GM12872 (cell line): ENCODE data around the gene THAP7.

Source experiments
- TF ChIP-seq, protein P1 (sequence below): IDR thresholded peaks from 3 replicates; pipeline ENCODE4 v1.5.1; 2011; ENCODE audit warnings: low read depth, mild to moderate bottlenecking, low read length, moderate library complexity; ENCODE audit not compliant: insufficient read depth

The THAP7 gene, protein sequence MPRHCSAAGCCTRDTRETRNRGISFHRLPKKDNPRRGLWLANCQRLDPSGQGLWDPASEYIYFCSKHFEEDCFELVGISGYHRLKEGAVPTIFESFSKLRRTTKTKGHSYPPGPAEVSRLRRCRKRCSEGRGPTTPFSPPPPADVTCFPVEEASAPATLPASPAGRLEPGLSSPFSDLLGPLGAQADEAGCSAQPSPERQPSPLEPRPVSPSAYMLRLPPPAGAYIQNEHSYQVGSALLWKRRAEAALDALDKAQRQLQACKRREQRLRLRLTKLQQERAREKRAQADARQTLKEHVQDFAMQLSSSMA

DNA sequence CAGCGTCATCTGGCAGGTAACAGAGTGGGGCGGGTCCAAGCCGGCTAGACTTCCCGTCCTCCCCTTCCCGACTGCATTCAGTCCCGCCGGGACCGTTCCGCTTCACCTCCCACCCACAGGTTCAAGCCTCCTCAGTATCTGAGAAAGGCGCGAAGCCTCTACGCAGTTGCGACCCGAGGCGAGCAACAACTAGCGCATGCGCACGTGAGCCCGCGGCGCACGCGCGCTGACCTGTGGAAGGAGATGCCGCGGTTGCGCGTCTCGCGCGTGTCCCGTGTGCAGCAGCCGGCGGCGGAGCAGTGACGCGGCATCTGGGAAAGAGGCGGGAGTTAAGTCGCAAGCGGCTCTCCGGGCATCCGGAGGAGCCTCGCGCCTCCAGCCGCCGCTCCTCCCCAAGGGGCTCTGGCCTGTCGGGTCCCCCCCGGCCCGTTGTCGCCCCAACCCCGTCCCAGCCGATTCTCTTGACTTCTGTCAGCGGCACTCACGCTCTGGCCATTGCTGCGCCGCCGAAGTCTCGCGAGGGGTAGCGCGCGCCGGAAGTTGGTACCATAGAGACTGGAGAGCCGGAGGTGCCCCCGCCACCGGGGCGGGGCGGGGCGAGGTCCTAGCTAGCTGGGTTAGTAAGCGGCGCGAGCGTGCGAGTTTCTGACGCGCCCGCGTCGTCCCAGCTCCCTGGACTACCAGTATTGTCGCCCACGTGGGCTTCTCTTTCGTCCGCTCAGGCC, at the start of gene THAP7:
Gene THAP7 (minus strand): TSS at position 518 of the 725 bp plus-strand sequence. CDS start 207 bp downstream, at position 311.
- TF ChIP-seq, protein P1, sequence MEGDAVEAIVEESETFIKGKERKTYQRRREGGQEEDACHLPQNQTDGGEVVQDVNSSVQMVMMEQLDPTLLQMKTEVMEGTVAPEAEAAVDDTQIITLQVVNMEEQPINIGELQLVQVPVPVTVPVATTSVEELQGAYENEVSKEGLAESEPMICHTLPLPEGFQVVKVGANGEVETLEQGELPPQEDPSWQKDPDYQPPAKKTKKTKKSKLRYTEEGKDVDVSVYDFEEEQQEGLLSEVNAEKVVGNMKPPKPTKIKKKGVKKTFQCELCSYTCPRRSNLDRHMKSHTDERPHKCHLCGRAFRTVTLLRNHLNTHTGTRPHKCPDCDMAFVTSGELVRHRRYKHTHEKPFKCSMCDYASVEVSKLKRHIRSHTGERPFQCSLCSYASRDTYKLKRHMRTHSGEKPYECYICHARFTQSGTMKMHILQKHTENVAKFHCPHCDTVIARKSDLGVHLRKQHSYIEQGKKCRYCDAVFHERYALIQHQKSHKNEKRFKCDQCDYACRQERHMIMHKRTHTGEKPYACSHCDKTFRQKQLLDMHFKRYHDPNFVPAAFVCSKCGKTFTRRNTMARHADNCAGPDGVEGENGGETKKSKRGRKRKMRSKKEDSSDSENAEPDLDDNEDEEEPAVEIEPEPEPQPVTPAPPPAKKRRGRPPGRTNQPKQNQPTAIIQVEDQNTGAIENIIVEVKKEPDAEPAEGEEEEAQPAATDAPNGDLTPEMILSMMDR: no peak

DNA sequence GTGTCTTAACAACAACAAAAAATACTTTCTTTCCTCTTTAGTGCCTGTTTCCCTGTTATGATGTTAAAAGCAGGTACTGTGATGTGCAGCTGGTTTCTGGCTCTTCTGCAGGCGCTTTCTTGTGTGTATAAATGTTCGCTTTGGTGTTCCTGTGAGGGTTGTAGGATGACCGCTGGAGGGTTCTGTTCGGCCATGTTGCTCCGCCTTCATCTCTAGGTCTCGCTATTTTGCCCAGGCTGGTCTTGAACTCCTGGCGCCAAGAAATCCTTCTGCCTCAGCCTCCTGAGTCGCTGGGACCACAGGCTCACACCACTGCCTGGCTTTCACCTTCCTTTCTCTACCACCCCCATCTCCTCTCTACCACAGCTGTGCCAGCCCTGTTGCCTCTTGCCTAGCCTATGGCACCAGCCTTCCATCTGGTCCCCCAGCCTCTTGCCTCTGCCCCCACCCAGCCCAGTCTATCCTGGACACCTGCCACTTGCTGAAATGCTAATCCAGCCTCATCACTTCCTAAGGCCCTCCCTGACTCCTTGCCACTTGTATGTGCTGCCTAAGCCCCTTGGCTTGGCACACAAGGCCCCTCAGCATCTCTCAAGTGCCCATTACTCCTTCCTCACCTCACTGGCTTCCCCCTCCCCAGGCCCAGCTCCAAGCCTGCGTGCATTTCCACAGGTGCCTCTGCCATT, 49.4 kb upstream of the THAP7 start:
- TF ChIP-seq, protein P1: no peak

DNA sequence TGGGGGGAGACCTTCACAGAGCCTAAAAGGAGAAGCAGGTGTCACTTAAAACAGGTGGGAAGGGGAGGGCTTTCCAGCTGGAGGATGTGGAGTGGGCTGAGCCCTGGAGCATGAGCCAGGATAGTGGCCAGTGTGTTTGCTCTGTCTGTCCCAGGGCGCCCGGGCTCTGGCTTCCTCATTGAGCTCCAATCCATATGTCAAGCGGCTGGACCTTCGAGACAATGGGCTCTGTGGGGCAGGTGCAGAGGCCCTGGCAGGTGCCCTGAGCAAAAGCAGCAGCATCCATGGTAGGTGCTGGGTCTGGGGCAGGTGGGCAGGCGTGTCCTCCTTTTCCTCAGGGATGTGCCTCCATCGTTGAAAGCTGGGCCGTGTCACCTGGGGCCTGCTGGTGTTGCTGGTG, 45.8 kb upstream of the THAP7 start:
- TF ChIP-seq, protein P1: no peak

DNA sequence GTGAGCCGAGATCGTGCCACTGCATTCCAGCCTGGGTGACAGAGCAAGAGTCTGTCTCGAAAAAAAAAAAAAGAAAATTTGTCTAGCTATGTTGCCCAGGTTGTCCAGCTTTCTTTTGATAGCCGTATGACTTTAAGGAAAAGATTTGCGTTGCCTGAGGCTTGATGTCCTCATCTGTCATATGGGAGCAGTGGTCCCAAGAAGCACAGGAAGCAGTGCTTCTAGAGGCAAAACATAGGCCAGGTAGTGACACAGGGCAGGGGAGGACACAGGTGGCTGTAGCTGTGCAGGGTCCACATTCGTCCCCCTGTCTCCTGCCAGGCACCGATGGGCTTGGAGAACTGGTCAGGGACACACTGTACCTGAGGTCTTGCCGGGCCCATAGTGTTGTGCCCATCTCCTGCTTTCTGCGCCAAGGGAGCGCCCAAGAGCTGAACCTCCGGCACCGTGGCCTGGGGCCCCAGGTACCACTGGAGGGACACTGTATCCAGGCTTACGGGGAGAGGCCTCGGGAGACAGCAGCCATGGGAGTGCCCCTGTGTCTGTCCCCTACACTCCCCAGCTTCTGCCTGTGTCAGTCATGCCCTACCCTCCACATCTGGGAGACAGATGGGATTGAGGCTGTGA, 45.2 kb upstream of the THAP7 start:
- TF ChIP-seq, protein P1: no peak

DNA sequence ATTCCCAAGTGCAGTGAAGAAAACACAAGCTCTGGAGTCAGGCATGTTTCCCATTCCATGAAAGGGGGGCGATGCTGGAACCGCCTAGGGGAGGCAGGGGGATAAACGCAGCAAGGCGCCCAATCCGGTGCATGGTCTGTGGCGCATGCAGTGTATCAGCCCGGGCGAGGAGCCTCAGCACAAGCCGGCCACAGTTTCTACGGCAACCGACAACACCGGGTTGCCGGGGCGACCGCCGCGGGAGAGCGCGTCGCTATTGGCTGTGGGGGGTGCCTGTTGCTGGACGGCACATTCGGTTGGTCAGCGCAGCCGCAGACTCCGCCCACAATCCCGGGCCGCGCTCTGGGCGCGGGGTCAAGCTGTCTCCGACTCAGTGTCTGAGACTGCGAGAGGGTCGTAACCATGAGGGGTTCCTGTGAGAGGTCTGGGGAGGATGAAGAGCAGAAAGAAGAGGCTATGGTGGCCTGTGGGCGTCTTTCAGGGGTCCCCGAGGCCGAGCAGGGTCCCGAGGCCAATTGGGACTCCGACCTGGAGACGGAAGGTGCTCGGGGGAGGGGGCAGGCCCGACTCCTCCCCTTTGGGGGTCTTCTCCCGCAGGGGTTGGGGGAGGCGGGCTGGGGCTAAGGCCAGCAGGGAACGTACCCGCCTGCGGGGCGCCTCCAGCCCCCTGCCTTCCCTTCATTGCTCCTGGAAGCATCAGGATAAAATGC, 43.8 kb upstream of the THAP7 start, which contains the start of gene LRRC74B:
Gene LRRC74B (plus strand): TSS at position 362 of the 710 bp plus-strand sequence. CDS start 41 bp downstream, at position 403.
- TF ChIP-seq, protein P1: no peak

DNA sequence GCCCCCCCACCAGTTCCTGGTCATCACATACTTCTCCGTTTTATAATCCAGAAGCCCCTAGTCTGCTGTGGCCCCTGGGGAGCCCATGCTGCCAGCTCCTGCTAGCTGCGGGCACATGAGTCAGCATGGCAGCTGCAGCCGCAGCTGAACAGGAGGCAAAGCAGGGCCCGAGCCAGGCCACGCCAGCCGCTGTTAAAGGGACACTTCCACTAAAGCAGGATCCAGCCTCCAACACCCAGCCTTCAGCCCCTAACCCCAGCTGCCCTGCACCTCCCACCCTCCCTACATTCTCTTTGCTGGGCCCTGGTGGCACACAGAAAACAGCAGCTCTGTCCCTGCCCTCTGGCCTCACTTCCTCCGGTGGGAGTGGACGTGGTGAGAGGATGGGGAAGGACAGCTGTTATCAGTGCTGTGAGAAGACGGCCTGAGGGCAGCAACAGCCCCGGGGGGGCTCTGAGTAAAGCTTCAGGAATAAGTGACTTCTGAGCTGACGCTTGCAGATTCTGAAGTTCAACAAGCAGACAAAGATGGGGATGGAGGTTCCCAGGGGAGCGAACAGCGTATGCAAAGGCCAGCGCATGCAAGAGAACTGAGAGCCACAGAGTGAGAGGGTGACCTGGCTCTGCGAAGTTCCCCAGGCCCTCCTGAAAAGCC, 43.1 kb upstream of the THAP7 start:
- TF ChIP-seq, protein P1: no peak
